HG02885 (cell line): ENCODE data around the gene CYP17A1.

Experiments used
- ATAC-seq: cut with Tn5 transposase; IDR thresholded peaks from one replicate; pipeline ENCODE4 v1.9.1; 2021; ENCODE audit warnings: mild to moderate bottlenecking; ENCODE audit not compliant: unreplicated experiment, poor library complexity

CYP17A1 gene

GRCh38 chr10:102781090-102781920 lies 55.9 kb downstream of the CYP17A1 start:
- ATAC-seq, result no peak
